ENCODE measurements around the gene CDS1.

GRCh38 chr4:84565951-84566350, 17.0 kb upstream of the CDS1 start:
- TF ChIP-seq CTCF (IDR thresholded peaks at IDR 0.05 in 8 of 11, conservative IDR thresholded peaks at IDR 0.05 in 3 of 11) (no peak), POLR2AphosphoS5 (IDR thresholded peaks at IDR 0.05) (no peak), POLR2A (IDR thresholded peaks at IDR 0.05) (no peak)

Data from spleen (tissue), 7 donors.